ENCODE results near the gene OR6C75.

GRCh38 chr12:55365086-55365485 is 2.3 kb downstream of the OR6C75 start:
- TF ChIP-seq CTCF (IDR thresholded peaks at IDR 0.05) (no peak), POLR2AphosphoS5 (IDR thresholded peaks at IDR 0.05) (no peak), EP300 (IDR thresholded peaks at IDR 0.05) (no peak)
